Measurements from ENCODE around the gene B4GALNT3.

DNA sequence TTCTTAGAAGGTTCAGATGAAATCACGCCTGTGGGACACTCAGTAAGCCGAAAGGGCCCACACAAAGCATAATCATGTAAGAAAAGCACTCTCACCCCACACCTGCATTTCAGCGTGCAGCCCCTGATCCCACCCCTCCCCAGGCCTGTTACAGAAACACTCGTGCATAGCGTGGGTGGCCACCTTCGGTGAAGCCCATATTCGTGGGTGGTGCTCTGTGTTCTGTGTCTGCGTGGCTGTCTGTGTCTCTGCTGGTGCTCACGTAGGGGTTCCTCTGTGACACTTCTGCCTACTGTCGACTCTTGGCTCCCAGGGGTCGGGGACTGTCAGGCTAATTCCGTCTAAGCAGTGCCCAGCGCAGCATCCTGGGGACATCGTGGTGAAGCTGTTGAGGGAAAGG, 74.0 kb downstream of the B4GALNT3 start:
- TF ChIP-seq, protein P1, sequence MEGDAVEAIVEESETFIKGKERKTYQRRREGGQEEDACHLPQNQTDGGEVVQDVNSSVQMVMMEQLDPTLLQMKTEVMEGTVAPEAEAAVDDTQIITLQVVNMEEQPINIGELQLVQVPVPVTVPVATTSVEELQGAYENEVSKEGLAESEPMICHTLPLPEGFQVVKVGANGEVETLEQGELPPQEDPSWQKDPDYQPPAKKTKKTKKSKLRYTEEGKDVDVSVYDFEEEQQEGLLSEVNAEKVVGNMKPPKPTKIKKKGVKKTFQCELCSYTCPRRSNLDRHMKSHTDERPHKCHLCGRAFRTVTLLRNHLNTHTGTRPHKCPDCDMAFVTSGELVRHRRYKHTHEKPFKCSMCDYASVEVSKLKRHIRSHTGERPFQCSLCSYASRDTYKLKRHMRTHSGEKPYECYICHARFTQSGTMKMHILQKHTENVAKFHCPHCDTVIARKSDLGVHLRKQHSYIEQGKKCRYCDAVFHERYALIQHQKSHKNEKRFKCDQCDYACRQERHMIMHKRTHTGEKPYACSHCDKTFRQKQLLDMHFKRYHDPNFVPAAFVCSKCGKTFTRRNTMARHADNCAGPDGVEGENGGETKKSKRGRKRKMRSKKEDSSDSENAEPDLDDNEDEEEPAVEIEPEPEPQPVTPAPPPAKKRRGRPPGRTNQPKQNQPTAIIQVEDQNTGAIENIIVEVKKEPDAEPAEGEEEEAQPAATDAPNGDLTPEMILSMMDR (IDR thresholded peaks at IDR 0.05): no peak
- TF ChIP-seq, protein P2, sequence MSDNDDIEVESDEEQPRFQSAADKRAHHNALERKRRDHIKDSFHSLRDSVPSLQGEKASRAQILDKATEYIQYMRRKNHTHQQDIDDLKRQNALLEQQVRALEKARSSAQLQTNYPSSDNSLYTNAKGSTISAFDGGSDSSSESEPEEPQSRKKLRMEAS (IDR thresholded peaks at IDR 0.05): no peak
- TF ChIP-seq POLR2A (IDR thresholded peaks at IDR 0.05; ENCODE audit: low read length): no peak
